ENCODE measurements around the gene LDLRAP1. TPM values are rescaled to one million over a fixed set of nuclear protein-coding genes. Genes with fewer than 3 reads are reported as not detected.

The LDLRAP1 gene
- total RNA-seq, 1 donor from 2014 or later, result 22.3 TPM

DNA sequence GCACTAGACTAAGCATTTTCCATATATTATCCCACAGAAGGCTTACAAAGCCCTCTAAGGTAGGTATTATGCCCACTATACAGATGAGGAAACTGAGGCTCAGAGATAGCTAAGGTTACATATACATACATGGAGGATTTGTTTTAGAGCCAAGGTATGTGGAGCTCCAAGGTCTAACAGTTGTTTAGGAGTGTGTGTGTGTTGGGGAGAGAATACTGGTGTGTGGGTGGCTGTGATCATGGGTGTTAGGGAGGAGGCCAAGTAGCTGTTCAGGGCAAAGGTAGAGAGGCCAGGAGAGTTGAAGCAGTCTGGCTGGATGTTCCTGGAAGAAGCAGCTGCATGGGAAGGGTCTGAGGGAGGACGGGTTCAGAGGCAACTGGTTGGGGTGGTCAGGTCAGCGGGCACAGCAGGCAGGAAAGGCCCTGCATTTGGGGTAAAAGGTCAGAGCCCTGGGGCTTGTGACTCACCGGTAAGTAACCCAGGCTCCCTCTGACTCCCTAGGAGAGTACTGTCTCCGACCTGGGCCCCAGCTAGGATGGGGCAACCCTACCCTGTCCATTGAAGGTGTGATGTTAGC lies 5.1 kb upstream of the LDLRAP1 start:
- intact Hi-C loops (cut with DNase I), result no loop called here
- no peaks in the 10 kb centered on the region for H3K4me1 ChIP-seq
- H3K4me3 ChIP-seq, result no peak overlapping the region
- no peaks in the 10 kb centered on the region for H3K27me3 ChIP-seq
- no peaks in the 10 kb centered on the region for H3K9me3 ChIP-seq
- no peak overlapping the region for H3K27ac ChIP-seq
- DNase-seq (ENCODE audit: extremely low spot score in 2 of 2), result no peak
- TF ChIP-seq POLR2A (IDR thresholded peaks at IDR 0.05), result no peak
- no peak for TF ChIP-seq CTCF (IDR thresholded peaks at IDR 0.05)
- no peak for TF ChIP-seq POLR2AphosphoS5 (IDR thresholded peaks at IDR 0.05; ENCODE audit: insufficient read depth in 1 of 2, low read depth in 1 of 2)
- H3K36me3 ChIP-seq, result no peaks in the 10 kb centered on the region

DNA sequence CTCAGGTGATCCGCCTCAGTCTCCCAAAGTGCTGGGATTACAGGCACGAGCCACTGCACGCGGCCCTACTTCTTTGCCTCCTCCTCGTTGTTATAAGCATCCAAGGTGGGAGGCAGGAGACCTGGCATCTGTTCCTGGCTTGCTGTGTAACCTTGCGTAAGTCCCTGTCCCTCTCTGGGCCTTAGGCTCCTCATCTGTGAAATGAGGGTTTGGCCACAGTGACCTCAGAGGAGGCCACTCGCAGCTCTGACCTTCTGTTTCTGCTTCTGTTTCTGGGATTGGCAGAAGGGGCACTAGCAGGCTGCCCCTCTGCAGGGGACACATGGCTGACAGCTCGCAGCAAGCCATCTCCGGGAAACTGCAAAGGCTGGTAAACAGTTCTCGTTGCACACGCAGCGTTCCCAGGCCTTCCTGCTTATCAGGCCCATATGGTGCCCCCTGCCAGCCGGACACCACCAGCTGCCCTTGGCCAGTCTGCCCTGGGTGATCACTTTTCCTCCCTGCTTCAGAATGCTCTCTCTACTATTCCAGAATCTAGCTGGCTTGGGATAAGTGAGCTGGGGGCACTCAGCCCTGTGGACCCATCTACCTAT lies 2.6 kb upstream of the LDLRAP1 start:
- intact Hi-C loops (cut with DNase I), result no loop called here
- Histone ChIP-seq H3K4me3 (no peak overlapping the region), H3K9me3 (no peaks in the 10 kb centered on the region), H3K27ac (no peak overlapping the region), H3K27me3 (no peaks in the 10 kb centered on the region), H3K4me1 (peaks cover 19% of the 10 kb centered on the region), H3K36me3 (no peaks in the 10 kb centered on the region)
- DNase-seq (ENCODE audit: extremely low spot score in 2 of 2), result no peak
- TF ChIP-seq POLR2AphosphoS5 (IDR thresholded peaks at IDR 0.05; ENCODE audit: insufficient read depth in 1 of 2, low read depth in 1 of 2), result no peak
- no peak for TF ChIP-seq CTCF (IDR thresholded peaks at IDR 0.05)
- TF ChIP-seq POLR2A (IDR thresholded peaks at IDR 0.05), result no peak

DNA sequence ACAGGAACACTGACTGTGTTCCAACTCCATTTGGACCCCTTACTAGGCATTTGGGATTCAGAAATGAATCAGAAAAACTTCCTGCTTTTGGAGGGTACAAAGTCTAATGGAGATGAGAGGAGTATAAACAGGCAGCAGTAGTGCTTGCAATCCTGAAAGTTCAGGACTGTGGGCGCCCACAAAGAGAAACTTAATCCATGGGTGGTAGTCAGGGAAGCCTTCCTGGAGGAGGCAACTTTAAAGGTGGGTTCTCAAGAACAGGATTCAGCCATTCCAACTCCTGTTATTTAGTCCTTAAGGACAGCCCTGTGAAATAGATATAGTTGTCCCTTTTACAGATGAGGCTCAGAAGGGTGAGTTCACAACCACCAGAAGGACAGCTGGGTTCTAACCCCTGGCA lies 2.0 kb upstream of the LDLRAP1 start:
- no peaks in the 10 kb centered on the region for H3K9me3 ChIP-seq
- TF ChIP-seq CTCF (IDR thresholded peaks at IDR 0.05), result no peak
- no peak for TF ChIP-seq POLR2A (IDR thresholded peaks at IDR 0.05)
- no peak for TF ChIP-seq POLR2AphosphoS5 (IDR thresholded peaks at IDR 0.05; ENCODE audit: insufficient read depth in 1 of 2, low read depth in 1 of 2)
- H3K4me3 ChIP-seq, result no peak overlapping the region
- DNase-seq (ENCODE audit: extremely low spot score in 2 of 2), result no peak
- H3K27ac ChIP-seq, result no peak overlapping the region
- H3K4me1 ChIP-seq, result peaks cover 25% of the 10 kb centered on the region
- intact Hi-C loops (cut with DNase I), result no loop called here
- H3K36me3 ChIP-seq, result no peaks in the 10 kb centered on the region
- no peaks in the 10 kb centered on the region for H3K27me3 ChIP-seq

- Histone ChIP-seq H3K9me3 (no peaks in the 10 kb centered on the region), H3K36me3 (no peaks in the 10 kb centered on the region), H3K27ac (no peak overlapping the region), H3K27me3 (no peaks in the 10 kb centered on the region), H3K4me1 (peaks cover 26% of the 10 kb centered on the region), H3K4me3 (no peak overlapping the region)
- DNase-seq (ENCODE audit: extremely low spot score in 2 of 2), result no peak
- intact Hi-C loops (cut with DNase I), result no loop called here
- no peak for TF ChIP-seq CTCF (IDR thresholded peaks at IDR 0.05)
- TF ChIP-seq POLR2A (IDR thresholded peaks at IDR 0.05), result no peak
- no peak for TF ChIP-seq POLR2AphosphoS5 (IDR thresholded peaks at IDR 0.05; ENCODE audit: insufficient read depth in 1 of 2, low read depth in 1 of 2)
Measured at GRCh38 chr1:25541889-25542658, 1.3 kb upstream of the LDLRAP1 start.

DNA sequence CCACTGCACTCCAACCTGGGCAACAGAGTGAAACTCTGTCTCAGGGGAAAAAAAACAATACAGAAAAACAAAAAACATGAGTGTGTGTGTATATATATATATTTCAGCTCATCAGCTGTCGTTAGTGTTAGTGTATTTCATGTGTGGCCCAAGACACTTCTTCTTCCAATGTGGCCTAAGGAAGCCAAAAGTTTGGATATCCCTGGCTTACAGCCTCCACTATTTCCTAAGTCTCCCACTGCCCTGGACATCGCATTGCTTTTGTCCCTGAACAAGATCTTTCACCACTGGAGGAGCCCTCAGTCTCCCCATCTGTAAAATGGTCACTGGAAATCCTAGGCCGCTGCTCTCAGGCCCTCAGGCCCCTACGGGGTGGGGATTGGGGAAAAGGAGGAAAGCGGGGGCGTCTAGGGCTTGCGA lies 391 bp upstream of the LDLRAP1 start:
- Histone ChIP-seq H3K4me3 (peak overlapping the region; percentile 61 to 68), H3K27ac (peak overlapping the region; percentile 62), H3K27me3 (no peaks in the 10 kb centered on the region), H3K4me1 (peaks cover 26% of the 10 kb centered on the region), H3K36me3 (no peaks in the 10 kb centered on the region), H3K9me3 (no peaks in the 10 kb centered on the region)
- no peak for DNase-seq (ENCODE audit: extremely low spot score in 2 of 2)
- intact Hi-C loops (cut with DNase I), result no loop called here
- TF ChIP-seq POLR2AphosphoS5 (IDR thresholded peaks at IDR 0.05; ENCODE audit: insufficient read depth in 1 of 2, low read depth in 1 of 2), result no peak
- no peak for TF ChIP-seq CTCF (IDR thresholded peaks at IDR 0.05)
- TF ChIP-seq POLR2A (IDR thresholded peaks at IDR 0.05), result no peak

Measured in vagina (tissue), 2 donors.